ENCODE results near the gene CRTC2. TPM values are rescaled to one million over a fixed set of nuclear protein-coding genes. Genes with fewer than 3 reads are reported as not detected.

The CRTC2 gene
- total and polyA plus RNA-seq, 2 of the 4 experiments (the other 2 are of a cell fraction) = 2.7 to 20.1 TPM

- WGBS, 2 experiments (ENCODE audit: extremely low coverage in 2 of 2, insufficient read length in 1 of 2) = no CpG with 5 or more reads among the region's 4 CpGs
- no peak for TF ChIP-seq BHLHE40 (IDR thresholded peaks at IDR 0.05; ENCODE audit: low read depth, low read length)
- TF ChIP-seq RAD21 (IDR thresholded peaks at IDR 0.05; ENCODE audit: low read length) = no peak
- TF ChIP-seq RCOR1 (IDR thresholded peaks at IDR 0.05; ENCODE audit: insufficient replicate concordance, low read length) = no peak
- TF ChIP-seq MAFK (IDR thresholded peaks at IDR 0.05; ENCODE audit: low read depth, low read length) = no peak
- TF ChIP-seq, protein P1, sequence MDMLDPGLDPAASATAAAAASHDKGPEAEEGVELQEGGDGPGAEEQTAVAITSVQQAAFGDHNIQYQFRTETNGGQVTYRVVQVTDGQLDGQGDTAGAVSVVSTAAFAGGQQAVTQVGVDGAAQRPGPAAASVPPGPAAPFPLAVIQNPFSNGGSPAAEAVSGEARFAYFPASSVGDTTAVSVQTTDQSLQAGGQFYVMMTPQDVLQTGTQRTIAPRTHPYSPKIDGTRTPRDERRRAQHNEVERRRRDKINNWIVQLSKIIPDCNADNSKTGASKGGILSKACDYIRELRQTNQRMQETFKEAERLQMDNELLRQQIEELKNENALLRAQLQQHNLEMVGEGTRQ (IDR thresholded peaks at IDR 0.05; ENCODE audit: low read depth, low read length) = no peak
- no peak for TF ChIP-seq NFE2L2 (IDR thresholded peaks at IDR 0.05; ENCODE audit: low read depth, low read length)
- TF ChIP-seq POLR2A (IDR thresholded peaks at IDR 0.05; ENCODE audit: low read depth, low read length) = no peak
- TF ChIP-seq, protein P2, sequence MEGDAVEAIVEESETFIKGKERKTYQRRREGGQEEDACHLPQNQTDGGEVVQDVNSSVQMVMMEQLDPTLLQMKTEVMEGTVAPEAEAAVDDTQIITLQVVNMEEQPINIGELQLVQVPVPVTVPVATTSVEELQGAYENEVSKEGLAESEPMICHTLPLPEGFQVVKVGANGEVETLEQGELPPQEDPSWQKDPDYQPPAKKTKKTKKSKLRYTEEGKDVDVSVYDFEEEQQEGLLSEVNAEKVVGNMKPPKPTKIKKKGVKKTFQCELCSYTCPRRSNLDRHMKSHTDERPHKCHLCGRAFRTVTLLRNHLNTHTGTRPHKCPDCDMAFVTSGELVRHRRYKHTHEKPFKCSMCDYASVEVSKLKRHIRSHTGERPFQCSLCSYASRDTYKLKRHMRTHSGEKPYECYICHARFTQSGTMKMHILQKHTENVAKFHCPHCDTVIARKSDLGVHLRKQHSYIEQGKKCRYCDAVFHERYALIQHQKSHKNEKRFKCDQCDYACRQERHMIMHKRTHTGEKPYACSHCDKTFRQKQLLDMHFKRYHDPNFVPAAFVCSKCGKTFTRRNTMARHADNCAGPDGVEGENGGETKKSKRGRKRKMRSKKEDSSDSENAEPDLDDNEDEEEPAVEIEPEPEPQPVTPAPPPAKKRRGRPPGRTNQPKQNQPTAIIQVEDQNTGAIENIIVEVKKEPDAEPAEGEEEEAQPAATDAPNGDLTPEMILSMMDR (conservative IDR thresholded peaks at IDR 0.05; ENCODE audit: low read depth, low read length) = no peak
- no peak for TF ChIP-seq MXI1 (IDR thresholded peaks at IDR 0.05; ENCODE audit: borderline replicate concordance, low read depth, low read length)
- TF ChIP-seq, protein P3, sequence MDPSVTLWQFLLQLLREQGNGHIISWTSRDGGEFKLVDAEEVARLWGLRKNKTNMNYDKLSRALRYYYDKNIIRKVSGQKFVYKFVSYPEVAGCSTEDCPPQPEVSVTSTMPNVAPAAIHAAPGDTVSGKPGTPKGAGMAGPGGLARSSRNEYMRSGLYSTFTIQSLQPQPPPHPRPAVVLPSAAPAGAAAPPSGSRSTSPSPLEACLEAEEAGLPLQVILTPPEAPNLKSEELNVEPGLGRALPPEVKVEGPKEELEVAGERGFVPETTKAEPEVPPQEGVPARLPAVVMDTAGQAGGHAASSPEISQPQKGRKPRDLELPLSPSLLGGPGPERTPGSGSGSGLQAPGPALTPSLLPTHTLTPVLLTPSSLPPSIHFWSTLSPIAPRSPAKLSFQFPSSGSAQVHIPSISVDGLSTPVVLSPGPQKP (IDR thresholded peaks at IDR 0.05; ENCODE audit: borderline replicate concordance, low read depth, low read length) = no peak
- no peak for TF ChIP-seq FOS (IDR thresholded peaks at IDR 0.05; ENCODE audit: low read depth, low read length)
- H3K4me3 ChIP-seq (ENCODE audit: insufficient read depth, low read depth, low read length) = no peak overlapping the region
- dilution Hi-C loops (cut with HindIII; ENCODE audit: low sequenced_read_pairs, unreplicated experiment) (loop anchor here (25.0 kb wide), 1 partner anchor 104 kb away; no protein-coding TSS in a partner anchor), intact Hi-C loops (cut with micrococcal nuclease) (no loop called here), in situ Hi-C loops (cut with MboI; ENCODE audit: low sequenced_read_pairs) (no loop called here)
- no peak overlapping the region for H3K23ac ChIP-seq (ENCODE audit: low read depth, low read length)
- H3K4me2 ChIP-seq (ENCODE audit: low read depth, low read length) = no peak overlapping the region
- peaks cover 10% of the 10 kb centered on the region for H3K4me1 ChIP-seq (ENCODE audit: control insufficient read depth, insufficient read depth, low read length)
- no peak overlapping the region for H4K5ac ChIP-seq (ENCODE audit: low read depth, low read length)
- no peak overlapping the region for H2AK5ac ChIP-seq (ENCODE audit: low read depth, low read length)
- H3K18ac ChIP-seq (ENCODE audit: low read depth, low read length) = no peak overlapping the region
- BruUV-seq (replicated peaks) = no TSS peak
- no peaks in the 10 kb centered on the region for H3K27me3 ChIP-seq (ENCODE audit: control insufficient read depth, insufficient read depth, low read length)
- no peak overlapping the region for H3K4ac ChIP-seq (ENCODE audit: low read depth, low read length)
- peaks cover 15 to 71% of the 10 kb centered on the region in 2 experiments for H3K79me1 ChIP-seq (ENCODE audit: low read depth in 1 of 2, low read length in 2 of 2)
- H2AFZ ChIP-seq (replicated peaks; ENCODE audit: low read length, poor library complexity) = no peak overlapping the region
- H3K9me3 ChIP-seq (ENCODE audit: control insufficient read depth, insufficient read depth, low read length) = no peaks in the 10 kb centered on the region
- no peak overlapping the region for H2BK15ac ChIP-seq (ENCODE audit: low read depth, low read length)
- no peak for ATAC-seq (ENCODE audit: low read depth)
- H2BK5ac ChIP-seq (ENCODE audit: low read depth, low read length, poor library complexity, severe bottlenecking) = no peak overlapping the region
- POLR2A ChIA-PET (ENCODE audit: unreplicated experiment) = no interaction called here
- H3K9me1 ChIP-seq (ENCODE audit: insufficient read depth, low read length) = 0 out of 2 replicates have a peak, but pooled peaks cover 9% of the 10 kb centered on the region
- H3K27ac ChIP-seq (ENCODE audit: insufficient read depth, low read length) = no peak overlapping the region
- no peak for DNase-seq
- CTCF ChIA-PET = no interaction called here
- H4K8ac ChIP-seq (ENCODE audit: low read depth in 2 of 2, low read length in 2 of 2) = no peak overlapping the region
- peaks cover 4% of the 10 kb centered on the region; the same call in 1 of the 2 replicates for H3K36me3 ChIP-seq (ENCODE audit: control insufficient read depth, insufficient read depth, low read length)
- no peak overlapping the region for H4K91ac ChIP-seq (ENCODE audit: insufficient read depth, low read depth, low read length)
- no peak overlapping the region for H3K9ac ChIP-seq (ENCODE audit: low read depth, low read length)
- no peak overlapping the region for H2BK120ac ChIP-seq (ENCODE audit: low read depth, low read length)
- H3K14ac ChIP-seq (replicated peaks; ENCODE audit: low read depth, low read length) = no peak overlapping the region
- H3K56ac ChIP-seq (ENCODE audit: extremely low read depth, insufficient read depth, low read length) = no peak overlapping the region
- peaks cover 74% of the 10 kb centered on the region for H4K20me1 ChIP-seq (ENCODE audit: insufficient read depth, low read length)
- H2BK20ac ChIP-seq (ENCODE audit: low read depth, low read length) = no peak overlapping the region
- H2AK9ac ChIP-seq (replicated peaks; ENCODE audit: low read depth, low read length, poor library complexity) = no peak overlapping the region
These were observed 42.1 kb downstream of the CRTC2 start for GRCh38 chr1:153916297-153916696.

All from IMR-90 (cell line).